KG1 (cell line): Measurements from ENCODE around the gene OR10H1.
"Not testable (repeated sequence)": the region's sequence is repeated elsewhere in the genome, so short reads cannot be mapped to it uniquely, and the experiment has no call there.

Experiments
- DNase-seq: peaks from one replicate; lab custom pipeline; 2025; lab: John Stamatoyannopoulos, UW

The OR10H1 gene, protein sequence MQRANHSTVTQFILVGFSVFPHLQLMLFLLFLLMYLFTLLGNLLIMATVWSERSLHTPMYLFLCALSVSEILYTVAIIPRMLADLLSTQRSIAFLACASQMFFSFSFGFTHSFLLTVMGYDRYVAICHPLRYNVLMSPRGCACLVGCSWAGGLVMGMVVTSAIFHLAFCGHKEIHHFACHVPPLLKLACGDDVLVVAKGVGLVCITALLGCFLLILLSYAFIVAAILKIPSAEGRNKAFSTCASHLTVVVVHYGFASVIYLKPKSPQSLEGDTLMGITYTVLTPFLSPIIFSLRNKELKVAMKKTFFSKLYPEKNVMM

DNA sequence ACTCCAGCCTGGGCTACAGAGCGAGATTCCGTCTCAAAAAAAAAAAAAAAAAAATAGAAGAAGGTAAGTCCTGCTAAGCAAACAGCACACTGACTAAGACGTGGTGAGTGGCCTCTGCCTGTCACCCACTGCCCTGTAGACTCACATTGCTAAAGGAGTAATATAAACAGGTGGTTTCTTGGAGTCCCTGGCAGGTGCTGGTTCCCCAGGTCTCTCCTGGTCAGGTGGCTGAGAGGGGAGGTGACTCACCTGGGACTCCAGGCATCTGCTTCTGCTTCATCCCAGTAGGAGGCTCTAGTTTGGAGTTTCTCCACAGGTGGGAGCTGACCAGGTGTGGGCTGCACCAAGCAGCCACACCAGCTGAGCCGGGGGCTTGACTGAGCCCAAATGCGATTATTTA is at the start of gene OR10H1:
TSS of gene OR10H1 (minus strand) at position 359 of the 400 bp plus-strand sequence. CDS start 7,627 bp downstream, outside the sequence.
- DNase-seq, result no peak

DNA sequence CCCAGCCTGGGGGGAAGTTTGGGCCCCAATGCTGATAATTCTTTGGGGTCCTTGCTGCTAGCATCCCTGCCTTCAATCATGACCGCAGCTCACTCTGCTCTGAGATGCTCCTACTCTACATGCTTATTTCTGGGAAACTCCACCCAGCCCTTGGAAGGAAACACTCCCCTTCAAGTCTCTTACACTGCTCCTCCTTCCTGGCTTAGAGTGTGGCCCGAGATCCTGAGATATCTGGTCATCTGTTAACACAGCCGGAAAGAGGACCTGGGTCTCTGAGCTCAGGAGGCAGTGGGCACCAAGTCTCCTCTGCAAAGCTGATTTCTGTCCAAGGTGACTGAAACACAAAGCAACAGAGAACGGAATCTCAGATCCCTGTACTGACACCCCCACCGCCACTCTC is 49.4 kb upstream of the OR10H1 start:
- no peak for DNase-seq

DNA sequence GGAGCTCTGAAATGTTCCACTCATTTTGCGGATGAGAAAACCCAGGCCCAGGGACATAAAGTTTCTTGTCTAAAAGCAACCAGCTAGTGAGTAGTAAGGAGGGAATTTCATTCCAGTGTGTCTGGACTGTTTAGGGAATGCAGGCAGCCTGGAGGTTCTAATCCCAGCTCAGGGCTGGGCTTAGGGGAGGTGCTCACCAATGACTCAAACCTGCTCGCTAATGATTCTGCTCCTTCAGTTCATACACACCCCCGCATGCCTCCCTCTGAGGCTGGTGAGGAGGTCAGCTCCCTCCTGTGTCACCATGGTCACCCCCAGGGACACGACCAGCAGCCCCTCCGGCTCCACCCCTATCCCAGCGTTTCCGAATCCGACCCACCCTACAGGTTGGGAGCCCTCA is 47.8 kb upstream of the OR10H1 start:
- no peak for DNase-seq

DNA sequence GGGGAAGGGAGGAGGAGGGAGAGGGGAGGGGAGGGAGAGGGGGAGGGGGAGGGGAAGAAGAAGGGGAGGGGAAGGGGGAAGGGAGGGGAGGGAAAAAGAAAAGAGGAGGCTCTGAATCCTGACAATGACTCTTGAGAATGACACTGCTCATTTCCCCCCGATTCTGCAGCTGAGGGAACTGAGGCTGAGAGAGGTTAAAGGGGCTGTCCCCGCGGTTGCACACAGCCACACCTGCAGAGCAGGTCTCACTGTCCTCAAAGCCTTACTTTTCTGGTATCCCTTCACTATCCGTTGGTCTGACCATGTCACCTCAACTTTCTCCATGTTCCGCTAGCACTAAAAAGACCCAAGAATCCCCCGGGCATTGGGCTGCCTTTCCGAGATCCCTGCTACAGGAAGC is 47.0 kb upstream of the OR10H1 start:
- DNase-seq, result no peak

DNA sequence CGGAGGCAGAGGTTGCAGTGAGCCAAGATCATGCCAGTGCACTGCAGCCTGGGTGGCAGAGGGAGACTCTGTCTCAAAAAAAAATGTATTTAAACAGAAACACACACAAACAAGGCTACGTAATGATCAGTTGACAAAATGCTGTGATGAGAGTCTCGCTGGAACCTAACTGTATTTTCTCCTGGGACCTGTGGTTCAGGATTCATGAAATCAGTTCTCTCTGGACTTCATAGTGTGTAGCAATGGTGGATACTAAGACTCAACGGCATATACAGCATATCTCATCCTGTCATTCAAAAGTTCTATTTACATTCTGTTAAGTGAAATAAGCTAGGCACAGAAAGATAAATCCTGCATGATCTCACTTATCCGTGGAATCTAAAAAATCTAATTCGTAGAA is 45.1 kb upstream of the OR10H1 start:
- DNase-seq, result no peak

DNA sequence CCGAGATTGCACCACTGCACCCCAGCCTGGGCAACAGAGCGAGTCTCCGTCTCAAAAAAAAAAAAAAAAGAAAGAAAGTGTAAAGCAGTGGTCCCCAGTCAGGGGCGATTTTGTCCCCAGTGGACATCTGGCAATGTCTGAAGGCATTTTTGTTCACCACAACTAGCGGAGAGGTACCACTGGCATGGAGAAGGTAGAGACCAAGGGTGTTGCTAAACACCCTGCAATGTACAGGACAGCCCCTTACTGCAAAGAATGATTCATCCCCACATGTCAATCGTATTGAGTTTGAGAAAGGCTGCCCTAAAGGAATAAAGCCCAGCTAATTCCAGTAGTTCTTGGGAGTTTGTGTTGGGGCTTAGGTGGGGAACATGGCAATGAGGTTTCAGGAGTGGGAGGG is 43.7 kb upstream of the OR10H1 start:
- DNase-seq, result no peak

DNA sequence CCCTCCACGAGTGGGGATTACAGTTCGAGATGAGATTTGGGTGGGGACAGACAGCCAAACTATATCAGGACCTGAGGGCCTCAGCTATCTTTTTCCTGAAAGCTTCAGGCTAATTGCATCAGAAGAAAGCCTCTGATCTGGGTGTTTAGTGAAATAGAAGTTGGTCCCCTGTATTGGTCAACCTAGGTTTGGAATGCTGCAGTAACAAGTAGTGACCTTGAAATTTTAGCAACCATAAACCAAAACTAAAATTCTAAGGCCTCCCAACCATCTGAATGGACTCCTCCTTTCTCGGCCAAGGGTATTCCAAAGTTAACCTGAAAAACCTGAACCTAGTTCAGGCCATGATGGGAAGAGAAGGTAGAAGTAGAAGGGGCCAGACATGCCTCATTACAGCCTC is 34.9 kb upstream of the OR10H1 start:
- DNase-seq, result no peak

DNA sequence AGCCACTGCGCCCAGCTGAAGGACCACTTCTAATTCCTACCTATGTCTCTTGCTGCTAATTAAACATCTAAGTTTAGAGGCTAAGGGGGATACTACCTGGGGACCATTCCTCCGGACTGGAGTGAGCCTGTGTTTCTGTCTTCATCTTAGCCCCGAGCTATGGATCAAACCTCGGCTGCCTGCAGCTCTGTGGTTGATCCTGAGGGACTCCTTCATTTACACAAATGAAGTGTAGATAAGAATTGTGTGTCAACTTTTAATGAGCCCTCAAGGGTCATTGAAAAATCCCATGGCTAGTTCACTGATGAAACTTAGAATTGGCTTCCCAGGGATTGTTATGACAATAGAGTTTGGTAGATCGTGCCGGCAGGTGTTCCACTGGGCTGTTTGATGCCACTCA is 31.5 kb upstream of the OR10H1 start:
- DNase-seq, result no peak

DNA sequence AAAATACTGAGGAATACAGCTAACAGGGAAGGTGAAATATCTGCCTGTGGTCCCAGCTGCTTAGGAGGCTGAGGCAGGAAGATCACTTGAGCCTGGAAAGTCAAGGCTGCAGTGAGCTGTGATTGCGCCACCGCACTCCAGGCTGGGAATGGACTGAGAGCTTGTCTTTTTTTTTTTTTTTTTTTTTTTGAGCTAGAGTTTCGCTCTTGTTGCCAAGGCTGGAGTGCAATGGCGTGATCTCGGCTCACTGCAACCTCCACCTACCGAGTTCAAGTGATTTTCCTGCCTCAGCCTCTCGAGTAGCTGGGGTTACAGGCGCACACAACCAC is 28.4 kb upstream of the OR10H1 start:
- DNase-seq, result not testable (repeated sequence)

DNA sequence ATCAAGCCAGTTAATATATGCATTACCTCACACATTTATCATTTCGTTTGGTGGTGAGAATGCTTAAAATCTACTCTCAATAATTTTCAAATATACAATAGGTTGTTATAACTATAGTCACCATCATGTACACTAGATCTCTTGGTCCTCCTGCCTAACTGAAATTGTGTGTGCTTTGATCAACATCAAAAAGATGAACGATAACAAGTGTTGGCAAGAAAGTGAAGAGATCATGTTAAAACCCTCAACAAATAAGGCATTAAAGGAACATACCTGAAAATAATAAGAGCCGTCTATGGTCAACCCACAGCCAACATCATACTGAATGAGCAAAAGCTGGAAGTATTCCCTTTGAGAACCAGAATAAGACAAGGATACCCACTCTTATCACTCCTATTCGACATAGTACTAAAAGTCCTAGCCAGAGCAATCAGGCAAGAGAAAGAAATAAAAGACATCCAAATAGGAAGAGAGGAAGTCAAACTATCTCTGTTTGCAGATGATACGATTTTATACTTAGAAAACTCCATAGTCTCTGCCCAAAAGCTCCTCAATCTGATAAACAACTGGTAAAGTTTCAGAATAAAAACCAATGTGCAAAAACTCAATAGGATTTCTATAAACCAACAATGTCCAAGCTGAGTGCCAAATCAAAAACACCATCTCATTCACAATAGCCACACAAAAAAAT is 27.9 kb upstream of the OR10H1 start:
- DNase-seq, result no peak

DNA sequence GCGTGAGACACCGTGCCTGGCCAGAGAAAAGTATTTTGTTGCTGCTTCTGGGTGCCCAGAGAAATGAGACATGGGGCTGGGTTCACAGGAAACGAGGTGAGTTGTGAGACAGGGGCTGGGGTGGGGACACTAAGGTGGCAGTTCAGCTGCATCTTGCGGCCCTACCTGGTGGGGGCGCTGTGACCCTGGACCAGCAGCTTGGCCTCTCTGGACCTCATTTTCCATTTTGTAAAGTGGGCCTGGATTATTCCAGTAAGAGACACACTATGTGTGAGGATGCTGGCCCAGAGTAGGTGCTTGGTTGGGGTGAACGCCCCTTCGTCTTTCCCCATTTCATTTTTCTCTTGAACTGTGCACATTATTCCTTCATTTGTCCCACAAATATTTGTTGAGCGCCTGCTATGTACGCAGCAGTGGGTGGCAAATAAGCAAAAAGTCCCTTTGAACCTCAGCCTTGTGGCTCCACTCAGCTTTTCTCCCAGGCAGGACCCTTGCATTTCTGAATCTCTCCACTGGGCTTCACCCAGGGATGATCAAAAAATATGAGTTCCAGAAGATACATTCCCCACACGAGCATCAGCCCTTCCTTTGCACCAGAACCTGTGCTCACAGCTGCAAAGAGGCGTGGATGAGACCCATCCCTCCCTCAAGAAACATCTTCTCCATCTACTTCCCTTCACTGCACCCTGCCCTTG is 26.6 kb upstream of the OR10H1 start:
- DNase-seq, result no peak

DNA sequence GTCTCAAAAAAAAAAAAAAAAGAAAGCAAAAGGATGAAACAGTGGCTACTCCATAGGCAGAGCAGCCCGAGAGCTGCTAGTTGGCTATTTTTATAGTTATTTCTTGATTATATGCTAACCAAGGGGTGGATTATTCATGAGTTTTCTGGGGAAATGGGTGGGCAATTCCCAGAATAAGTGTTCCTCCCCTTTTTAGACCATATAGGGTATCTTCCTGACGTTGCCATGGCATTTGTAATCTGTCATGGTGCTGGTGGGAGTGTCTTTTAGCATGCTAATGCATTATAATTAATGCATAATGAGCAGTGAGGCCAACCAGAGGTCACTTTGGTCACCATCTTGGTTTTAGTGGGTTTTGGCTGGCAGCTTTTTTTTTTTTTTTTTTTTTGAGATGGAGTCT is 25.4 kb upstream of the OR10H1 start:
- DNase-seq, result no peak

DNA sequence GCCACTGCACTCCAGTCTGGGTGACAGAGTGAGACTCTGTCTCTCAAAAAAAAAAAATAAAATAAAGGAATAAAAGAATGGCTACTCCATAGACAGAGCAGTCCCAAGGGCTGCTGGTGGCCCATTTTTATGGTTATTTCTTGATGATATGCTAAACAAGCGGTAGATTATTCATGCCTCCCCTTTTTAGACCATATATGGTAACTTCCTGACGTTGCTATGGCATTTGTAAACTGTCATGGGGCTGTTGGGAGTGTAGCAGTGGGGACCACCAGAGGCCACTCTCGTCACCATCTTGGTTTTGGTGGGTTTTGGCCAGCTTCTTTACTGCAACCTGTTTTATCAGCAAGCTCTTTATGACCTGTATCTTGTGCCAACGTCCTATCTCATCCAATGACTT is 24.4 kb upstream of the OR10H1 start:
- not testable (repeated sequence) for DNase-seq

DNA sequence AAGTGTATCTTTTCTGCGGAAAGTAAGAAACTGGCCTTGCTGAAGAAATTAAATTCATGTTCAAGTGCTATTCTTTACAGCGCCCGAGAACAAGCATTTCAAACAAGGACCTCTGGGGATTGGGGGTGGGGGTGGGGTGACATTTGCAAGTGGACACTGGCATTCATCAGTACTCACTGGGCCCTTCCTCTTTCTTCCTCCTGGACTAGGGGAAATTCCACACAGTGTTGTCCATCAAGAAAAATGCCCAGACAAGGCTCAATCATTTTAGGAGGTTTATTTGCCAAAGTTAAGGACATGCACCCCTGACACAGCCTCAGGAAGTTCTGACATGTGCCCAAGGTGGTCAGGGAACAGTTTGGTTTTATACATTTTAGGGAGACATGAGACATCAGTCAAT is 22.9 kb upstream of the OR10H1 start:
- DNase-seq, result no peak

DNA sequence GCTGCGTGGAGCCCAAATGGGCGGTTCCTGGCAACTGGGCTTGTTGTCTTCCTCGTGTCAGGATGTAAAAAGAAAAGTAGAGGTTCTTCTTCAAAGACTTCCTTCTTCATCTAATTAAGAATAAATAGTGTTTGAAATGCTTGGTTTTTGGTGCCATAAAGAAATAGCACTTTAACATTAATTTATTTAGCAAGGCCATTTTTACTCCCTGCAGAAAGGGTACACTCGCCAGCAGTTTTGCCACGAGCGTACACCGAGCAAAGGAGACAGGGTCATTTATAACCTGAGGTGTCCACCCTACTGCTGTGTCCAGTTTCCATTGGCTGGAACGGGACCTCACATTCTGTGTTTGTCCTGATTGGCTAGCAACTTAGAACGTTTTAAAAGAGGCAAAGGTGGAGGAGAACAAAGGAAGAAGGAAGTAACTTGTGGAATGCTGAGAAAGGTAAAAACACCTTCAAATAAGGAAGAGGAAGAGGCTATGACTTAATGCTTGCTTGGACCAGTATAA is 21.8 kb upstream of the OR10H1 start:
- DNase-seq, result no peak

DNA sequence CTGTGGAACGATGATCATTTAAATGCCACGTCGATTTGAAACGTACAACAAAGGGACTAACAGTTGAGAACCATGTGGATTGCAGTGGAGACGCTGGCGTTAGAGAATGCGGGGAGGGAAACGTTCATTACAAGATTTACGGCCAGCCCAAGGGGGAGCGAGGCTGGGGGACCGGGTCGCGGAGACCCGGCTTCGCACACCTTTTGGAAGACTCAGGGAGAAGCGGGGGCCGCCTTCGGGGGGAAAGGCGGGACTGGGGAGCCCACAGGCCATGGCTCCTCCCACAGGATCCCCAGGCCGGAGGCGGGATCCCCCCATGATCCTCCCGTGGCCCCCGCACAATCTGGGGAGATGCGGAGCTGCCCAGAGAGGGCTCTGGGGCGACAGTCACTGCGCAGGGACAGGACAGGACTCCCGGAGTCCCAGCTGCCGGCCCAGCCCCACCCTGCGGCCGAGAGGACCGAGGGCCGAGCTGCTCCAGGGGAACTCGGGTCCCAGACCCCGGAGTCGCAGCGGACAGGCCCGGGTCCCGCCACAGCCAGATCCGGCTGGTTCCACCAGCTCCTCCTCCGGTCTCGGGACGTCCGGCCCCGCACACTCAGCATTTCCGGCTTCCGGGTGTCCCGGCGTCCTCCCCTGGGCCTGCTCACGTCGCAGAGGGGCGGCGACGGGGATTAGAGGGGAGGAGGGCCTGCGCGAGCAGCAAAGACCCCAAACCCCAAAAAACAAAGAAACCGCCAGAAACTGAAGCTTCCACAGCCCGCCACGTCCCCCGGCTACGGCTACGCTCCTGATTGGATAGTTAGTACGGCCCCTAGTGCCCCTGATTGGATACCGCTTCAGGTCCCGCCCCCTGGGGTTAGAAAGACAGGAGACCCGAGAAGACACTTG is 21.1 kb upstream of the OR10H1 start:
- DNase-seq, result peak; percentile 98

DNA sequence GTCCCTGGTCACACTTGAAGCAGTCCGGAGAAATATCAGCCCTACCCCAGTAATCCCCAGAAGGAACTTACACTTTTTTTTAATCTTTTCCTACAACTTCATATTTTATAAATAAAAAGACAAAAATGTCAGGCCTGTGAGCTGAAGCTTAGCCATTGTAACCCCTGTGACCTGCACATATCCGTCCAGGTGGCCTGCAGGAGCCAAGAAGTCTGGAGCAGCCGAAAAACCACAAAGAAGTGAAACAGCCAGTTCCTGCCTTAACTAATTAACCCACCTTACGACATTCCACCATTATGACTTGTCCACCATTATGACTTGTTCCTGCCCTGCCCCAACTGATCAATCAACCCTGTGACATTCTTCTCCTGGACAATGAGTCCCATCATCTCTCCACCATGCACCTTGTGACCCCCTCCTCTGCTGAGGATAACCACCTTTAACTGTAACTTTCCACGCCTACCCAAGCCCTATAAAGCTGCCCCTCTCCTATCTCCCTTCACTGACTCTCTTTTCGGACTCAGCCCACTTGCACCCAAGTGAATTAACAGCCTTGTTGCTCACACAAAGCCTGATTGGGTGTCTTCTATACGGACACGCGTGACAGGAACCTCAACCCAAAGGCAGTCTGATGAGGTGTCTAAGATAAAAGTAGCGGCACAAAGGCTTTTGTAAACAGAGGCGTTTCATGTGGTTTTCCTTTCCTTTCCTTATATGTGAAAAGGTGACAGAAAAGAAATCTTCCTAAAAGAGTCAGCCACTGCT is 20.3 kb upstream of the OR10H1 start:
- not testable (repeated sequence) for DNase-seq

DNA sequence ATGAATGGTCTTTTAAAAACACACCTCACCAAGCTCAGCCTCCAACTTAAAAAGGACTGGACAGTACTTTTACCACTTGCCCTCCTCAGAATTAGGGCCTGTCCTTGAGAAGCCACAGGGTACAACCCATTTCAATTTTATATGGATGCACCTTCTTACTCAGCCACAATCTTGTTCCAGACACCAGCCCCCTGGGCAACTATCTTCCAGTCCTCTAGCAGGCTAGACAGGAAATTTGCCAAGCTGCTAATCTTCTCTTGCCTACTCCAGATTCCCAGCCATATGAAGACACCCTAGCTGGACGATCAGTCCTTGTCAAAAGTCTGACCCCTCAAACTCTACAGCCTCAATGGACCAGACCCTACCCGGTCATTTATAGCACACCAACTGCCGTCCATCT is 18.8 kb upstream of the OR10H1 start:
- not testable (repeated sequence) for DNase-seq

DNA sequence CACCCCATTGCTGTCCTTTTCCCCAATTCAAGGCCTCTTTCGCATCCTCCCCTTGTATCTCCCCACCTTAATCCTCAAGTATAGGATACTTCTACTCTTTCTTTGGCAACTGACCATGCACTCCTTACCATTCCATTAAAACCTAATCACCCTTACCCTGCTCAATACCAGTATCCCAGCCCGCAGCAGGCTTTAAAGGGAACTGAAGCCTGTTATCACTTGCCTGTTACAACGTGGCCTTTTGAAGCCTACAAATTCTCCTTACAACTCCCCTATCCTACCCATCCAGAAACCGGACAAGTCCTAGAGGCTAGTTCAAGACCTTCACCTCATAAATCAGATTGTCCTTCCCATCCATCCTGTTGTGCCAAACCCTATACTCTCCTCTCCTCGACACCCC is 16.2 kb upstream of the OR10H1 start:
- DNase-seq, result no peak

DNA sequence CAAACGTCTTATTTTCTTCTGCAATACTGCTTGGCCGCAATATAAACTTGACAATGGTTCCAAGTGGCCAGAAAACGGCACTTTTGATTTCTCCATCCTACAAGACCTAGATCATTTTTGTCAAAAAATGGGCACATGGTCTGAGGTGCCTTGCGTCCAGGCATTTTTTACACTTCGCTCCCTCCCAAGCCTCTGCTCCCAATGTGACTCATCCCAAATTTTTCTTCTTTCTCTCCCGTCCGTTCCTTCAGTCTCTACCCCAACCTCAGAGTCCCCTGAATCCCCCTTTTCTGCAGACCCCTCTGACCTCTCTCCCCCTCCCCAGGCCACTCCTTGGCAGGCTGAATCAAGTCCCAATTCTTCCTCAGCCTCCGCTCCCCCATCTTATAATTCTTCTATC is 14.3 kb upstream of the OR10H1 start:
- no peak for DNase-seq

DNA sequence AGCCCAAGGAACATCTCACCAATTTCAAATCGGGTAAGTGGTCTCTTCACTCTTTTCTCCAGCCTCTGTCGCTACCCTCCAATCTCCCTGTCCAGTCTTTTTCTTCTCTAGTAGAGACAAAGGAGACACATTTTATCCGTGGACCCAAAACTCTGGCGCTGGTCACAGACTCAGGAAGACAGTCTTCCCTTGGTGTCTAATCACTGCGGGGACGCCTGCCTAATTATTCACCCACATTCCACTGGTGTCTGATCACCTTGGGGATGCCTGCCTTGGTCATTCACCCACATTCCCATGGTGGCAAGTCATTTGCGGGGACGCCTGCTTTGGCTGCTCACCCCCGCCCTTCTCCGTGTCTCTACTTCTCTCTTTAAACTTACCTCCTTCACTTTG is 13.8 kb upstream of the OR10H1 start:
- no peak for DNase-seq
